HepG2 (cell line): Measurements from ENCODE around the gene TMEM253. TPM values are rescaled to one million over a fixed set of nuclear protein-coding genes. Genes with fewer than 3 reads are reported as not detected.

Experiments
- ADNP ChIP-seq: sonication (generic); formaldehyde crosslinking; IDR thresholded peaks from 2 replicates; pipeline ENCODE4 v1.4.0; 2020; ENCODE audit warnings: missing genetic modification reagents
- ARID2 ChIP-seq: sonication (generic); formaldehyde crosslinking; IDR thresholded peaks from 2 replicates; pipeline ENCODE4 v1.8.1; 2022; ENCODE audit warnings: mild to moderate bottlenecking, missing genetic modification reagents, borderline replicate concordance
- CEBPG ChIP-seq: IDR thresholded peaks from 2 replicates; pipeline ENCODE4 v1.6.1; 2016
- ELF4 ChIP-seq: sonication (generic); formaldehyde crosslinking; IDR thresholded peaks from 2 replicates; pipeline ENCODE4 v1.5.0; 2020; ENCODE audit warnings: missing genetic modification reagents, mild to moderate bottlenecking, moderate library complexity, borderline replicate concordance
- IKZF1 ChIP-seq: fragments of 450-650 bp; IDR thresholded peaks from 2 replicates; pipeline ENCODE4 v1.7.1; 2016
- MATR3 ChIP-seq: sonication (generic); formaldehyde crosslinking; IDR thresholded peaks from 2 replicates; pipeline ENCODE4 v1.4.0; 2020; ENCODE audit warnings: missing genetic modification reagents
- MEIS1 ChIP-seq: sonication (generic); formaldehyde crosslinking; IDR thresholded peaks from 2 replicates; pipeline ENCODE4 v1.9.0; 2021; ENCODE audit warnings: mild to moderate bottlenecking, missing genetic modification reagents, moderate library complexity, borderline replicate concordance
- NBN ChIP-seq: fragments of 450-650 bp; conservative IDR thresholded peaks from 2 replicates; pipeline ENCODE4 v1.6.1; 2017
- RAD21 ChIP-seq: fragments of 450-650 bp; formaldehyde crosslinking; IDR thresholded peaks from 2 replicates; pipeline ENCODE4 v1.5.0; 2020; ENCODE audit warnings: mild to moderate bottlenecking
- SIX4 ChIP-seq: sonication (generic); formaldehyde crosslinking; IDR thresholded peaks from 2 replicates; pipeline ENCODE4 v1.4.0; 2020; ENCODE audit warnings: missing genetic modification reagents
- TCF12 ChIP-seq, 2 experiments: fragments of 450-650 bp in 1 of 2; sonication (generic) in 1 of 2; formaldehyde crosslinking in 1 of 2; IDR thresholded peaks; 2 replicates each; pipeline versions ENCODE4 v1.6.1 to v1.8.0; 2017 to 2022; ENCODE audit warnings: antibody characterized with exemption in 1 of 2, mild to moderate bottlenecking in 1 of 2, missing genetic modification reagents in 1 of 2, moderate library complexity in 1 of 2
- TOE1 ChIP-seq: sonication (generic); formaldehyde crosslinking; IDR thresholded peaks from 2 replicates; pipeline ENCODE4 v1.4.0; 2020; ENCODE audit warnings: mild to moderate bottlenecking, missing genetic modification reagents
- ZFP36L2 ChIP-seq: sonication (generic); formaldehyde crosslinking; IDR thresholded peaks from 2 replicates; pipeline ENCODE4 v1.4.0; 2020; ENCODE audit warnings: missing genetic modification reagents
- ZFP62 ChIP-seq: sonication (generic); formaldehyde crosslinking; IDR thresholded peaks from 2 replicates; pipeline ENCODE4 v1.4.0; 2020; ENCODE audit warnings: missing genetic modification reagents
- ZNF30 ChIP-seq: sonication (generic); formaldehyde crosslinking; IDR thresholded peaks from 2 replicates; pipeline ENCODE4 v1.5.0; 2020; ENCODE audit warnings: mild to moderate bottlenecking, missing genetic modification reagents
- ZNF367 ChIP-seq: sonication (generic); formaldehyde crosslinking; IDR thresholded peaks from 2 replicates; pipeline ENCODE4 v1.4.0; 2020; ENCODE audit warnings: missing genetic modification reagents, borderline replicate concordance
- ZNF605 ChIP-seq: sonication (generic); formaldehyde crosslinking; IDR thresholded peaks from 2 replicates; pipeline ENCODE4 v1.8.0; 2022; ENCODE audit warnings: mild to moderate bottlenecking, missing genetic modification reagents
- ZNF615 ChIP-seq: sonication (generic); formaldehyde crosslinking; IDR thresholded peaks from 2 replicates; pipeline ENCODE4 v1.5.0; 2020; ENCODE audit warnings: mild to moderate bottlenecking, missing genetic modification reagents, borderline replicate concordance
- ZNF737 ChIP-seq: sonication (generic); formaldehyde crosslinking; IDR thresholded peaks from 2 replicates; pipeline ENCODE4 v1.5.0; 2020; ENCODE audit warnings: missing genetic modification reagents, mild to moderate bottlenecking, borderline replicate concordance
- ZNF746 ChIP-seq: sonication (generic); formaldehyde crosslinking; IDR thresholded peaks from 2 replicates; pipeline ENCODE4 v1.8.0; 2022; ENCODE audit warnings: mild to moderate bottlenecking, missing genetic modification reagents
- polyA plus RNA-seq, 8 experiments: library from polyadenylated mRNA; depleted of rRNA in 3 of 8; stranded (reverse) in 7 of 8; unstranded in 1 of 8; fragments of >200 nt; fragmentation: Illumina TruSeq in 4 of 8; extraction: Trizol in 4 of 8; gene quantifications; 2 replicates each; pipeline versions ENCODE4 v1.2.1 to v1.2.3, GENCODE V29; 2011 to 2016; ENCODE audit warnings: low read depth in 4 of 8, missing spikeins in 1 of 8, mixed read lengths in 1 of 8; ENCODE audit not compliant: insufficient read depth in 1 of 8
- total RNA-seq, 5 experiments: library from RNA; depleted of rRNA; stranded (reverse); fragments of >200 nt; fragmentation: Illumina TruSeq; extraction: Trizol; gene quantifications; 2 replicates each; pipeline ENCODE4 v1.2.3, GENCODE V29; 2016; ENCODE audit warnings: low read depth in 1 of 5
- TF ChIP-seq, protein P1 (sequence below): sonication (generic); formaldehyde crosslinking; IDR thresholded peaks from 2 replicates; pipeline ENCODE4 v1.4.0; 2020; ENCODE audit warnings: missing genetic modification reagents, mild to moderate bottlenecking, borderline replicate concordance
- TF ChIP-seq, protein P2 (sequence below): sonication (generic); formaldehyde crosslinking; IDR thresholded peaks from 2 replicates; pipeline ENCODE4 v1.5.1; 2020; ENCODE audit warnings: mild to moderate bottlenecking, moderate library complexity, missing genetic modification reagents
- TF ChIP-seq, protein P3 (sequence below): sonication (generic); formaldehyde crosslinking; IDR thresholded peaks from 2 replicates; pipeline ENCODE4 v1.5.0; 2020; ENCODE audit warnings: mild to moderate bottlenecking, missing genetic modification reagents
- TF ChIP-seq, protein P4 (sequence below): fragments of 450-650 bp; IDR thresholded peaks from 2 replicates; pipeline ENCODE4 v1.6.1; 2017

Gene TMEM253
- total and polyA plus RNA-seq, 2 of the 13 experiments (the other 11 are each of a cell fraction or from before 2014, with no cell fraction given), result 0.29 to 0.45 TPM

DNA sequence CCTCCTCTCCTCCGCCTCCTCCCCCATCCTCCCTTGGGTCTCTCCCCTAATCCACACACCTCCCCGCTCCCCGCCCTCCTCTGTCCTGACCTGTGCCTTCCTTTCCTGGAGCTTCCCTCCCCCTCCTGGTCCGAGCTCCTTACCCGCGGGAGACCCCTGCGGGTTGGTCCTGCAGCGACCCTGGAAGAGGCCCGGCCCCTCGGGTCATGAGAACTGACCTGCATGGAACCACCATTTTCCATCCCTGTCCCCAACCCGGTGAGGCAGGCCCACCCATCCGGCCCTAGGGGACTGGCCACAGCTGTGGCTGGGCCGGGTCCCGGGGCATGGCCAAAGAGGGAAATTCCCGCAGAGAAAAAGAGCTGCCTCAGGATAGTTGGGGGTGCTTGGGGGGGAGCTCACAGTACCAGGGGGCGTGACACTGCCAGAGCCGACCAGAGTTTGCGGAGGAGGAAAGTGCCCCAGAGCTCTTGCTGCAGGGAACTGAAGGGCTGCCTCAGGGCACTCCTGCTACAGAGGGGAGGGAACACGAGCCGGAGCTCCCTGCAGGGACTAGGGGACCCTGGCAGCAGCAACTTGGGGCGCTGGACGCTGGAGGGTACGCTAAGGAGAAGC lies 30.1 kb upstream of the TMEM253 start (continued):
- TF ChIP-seq, protein P1, sequence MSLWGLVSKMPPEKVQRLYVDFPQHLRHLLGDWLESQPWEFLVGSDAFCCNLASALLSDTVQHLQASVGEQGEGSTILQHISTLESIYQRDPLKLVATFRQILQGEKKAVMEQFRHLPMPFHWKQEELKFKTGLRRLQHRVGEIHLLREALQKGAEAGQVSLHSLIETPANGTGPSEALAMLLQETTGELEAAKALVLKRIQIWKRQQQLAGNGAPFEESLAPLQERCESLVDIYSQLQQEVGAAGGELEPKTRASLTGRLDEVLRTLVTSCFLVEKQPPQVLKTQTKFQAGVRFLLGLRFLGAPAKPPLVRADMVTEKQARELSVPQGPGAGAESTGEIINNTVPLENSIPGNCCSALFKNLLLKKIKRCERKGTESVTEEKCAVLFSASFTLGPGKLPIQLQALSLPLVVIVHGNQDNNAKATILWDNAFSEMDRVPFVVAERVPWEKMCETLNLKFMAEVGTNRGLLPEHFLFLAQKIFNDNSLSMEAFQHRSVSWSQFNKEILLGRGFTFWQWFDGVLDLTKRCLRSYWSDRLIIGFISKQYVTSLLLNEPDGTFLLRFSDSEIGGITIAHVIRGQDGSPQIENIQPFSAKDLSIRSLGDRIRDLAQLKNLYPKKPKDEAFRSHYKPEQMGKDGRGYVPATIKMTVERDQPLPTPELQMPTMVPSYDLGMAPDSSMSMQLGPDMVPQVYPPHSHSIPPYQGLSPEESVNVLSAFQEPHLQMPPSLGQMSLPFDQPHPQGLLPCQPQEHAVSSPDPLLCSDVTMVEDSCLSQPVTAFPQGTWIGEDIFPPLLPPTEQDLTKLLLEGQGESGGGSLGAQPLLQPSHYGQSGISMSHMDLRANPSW (CRISPR knock-in tag), result no peak
- TF ChIP-seq ADNP, result no peak
- TF ChIP-seq, protein P2, sequence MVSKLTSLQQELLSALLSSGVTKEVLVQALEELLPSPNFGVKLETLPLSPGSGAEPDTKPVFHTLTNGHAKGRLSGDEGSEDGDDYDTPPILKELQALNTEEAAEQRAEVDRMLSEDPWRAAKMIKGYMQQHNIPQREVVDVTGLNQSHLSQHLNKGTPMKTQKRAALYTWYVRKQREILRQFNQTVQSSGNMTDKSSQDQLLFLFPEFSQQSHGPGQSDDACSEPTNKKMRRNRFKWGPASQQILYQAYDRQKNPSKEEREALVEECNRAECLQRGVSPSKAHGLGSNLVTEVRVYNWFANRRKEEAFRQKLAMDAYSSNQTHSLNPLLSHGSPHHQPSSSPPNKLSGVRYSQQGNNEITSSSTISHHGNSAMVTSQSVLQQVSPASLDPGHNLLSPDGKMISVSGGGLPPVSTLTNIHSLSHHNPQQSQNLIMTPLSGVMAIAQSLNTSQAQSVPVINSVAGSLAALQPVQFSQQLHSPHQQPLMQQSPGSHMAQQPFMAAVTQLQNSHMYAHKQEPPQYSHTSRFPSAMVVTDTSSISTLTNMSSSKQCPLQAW, result peak; percentile 61; the same call in 1 of the 2 replicates
- no peak for TF ChIP-seq ZFP36L2 (CRISPR knock-in tag)
- no peak for TF ChIP-seq CEBPG
- TF ChIP-seq ARID2 (CRISPR knock-in tag), result no peak
- TF ChIP-seq SIX4, result no peak
- no peak for TF ChIP-seq ZNF615 (CRISPR knock-in tag)
- peak; percentile 8; the same call in 1 of the 2 replicates for TF ChIP-seq ZNF605 (CRISPR knock-in tag)
- no peak for TF ChIP-seq ZFP62 (CRISPR knock-in tag)
- no peak for TF ChIP-seq NBN
- TF ChIP-seq, protein P3, sequence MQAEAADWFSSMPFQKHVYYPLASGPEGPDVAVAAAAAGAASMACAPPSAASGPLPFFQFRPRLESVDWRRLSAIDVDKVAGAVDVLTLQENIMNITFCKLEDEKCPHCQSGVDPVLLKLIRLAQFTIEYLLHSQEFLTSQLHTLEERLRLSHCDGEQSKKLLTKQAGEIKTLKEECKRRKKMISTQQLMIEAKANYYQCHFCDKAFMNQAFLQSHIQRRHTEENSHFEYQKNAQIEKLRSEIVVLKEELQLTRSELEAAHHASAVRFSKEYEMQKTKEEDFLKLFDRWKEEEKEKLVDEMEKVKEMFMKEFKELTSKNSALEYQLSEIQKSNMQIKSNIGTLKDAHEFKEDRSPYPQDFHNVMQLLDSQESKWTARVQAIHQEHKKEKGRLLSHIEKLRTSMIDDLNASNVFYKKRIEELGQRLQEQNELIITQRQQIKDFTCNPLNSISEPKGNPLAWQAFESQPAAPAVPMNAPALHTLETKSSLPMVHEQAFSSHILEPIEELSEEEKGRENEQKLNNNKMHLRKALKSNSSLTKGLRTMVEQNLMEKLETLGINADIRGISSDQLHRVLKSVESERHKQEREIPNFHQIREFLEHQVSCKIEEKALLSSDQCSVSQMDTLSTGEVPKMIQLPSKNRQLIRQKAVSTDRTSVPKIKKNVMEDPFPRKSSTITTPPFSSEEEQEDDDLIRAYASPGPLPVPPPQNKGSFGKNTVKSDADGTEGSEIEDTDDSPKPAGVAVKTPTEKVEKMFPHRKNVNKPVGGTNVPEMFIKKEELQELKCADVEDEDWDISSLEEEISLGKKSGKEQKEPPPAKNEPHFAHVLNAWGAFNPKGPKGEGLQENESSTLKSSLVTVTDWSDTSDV, result 0 out of 2 replicates have a peak, but pooled peaks have one; percentile 37
- TF ChIP-seq MEIS1, result no peak
- no peak for TF ChIP-seq ZNF367
- no peak for TF ChIP-seq ZNF737 (CRISPR knock-in tag)
- peak; percentile 58; the same call in 1 of the 2 replicates for TF ChIP-seq ZNF746 (CRISPR knock-in tag)
- no peak for TF ChIP-seq ZNF30 (CRISPR knock-in tag)
- no peak for TF ChIP-seq IKZF1
- no peak; the same call in 1 of the 2 replicates for TF ChIP-seq RAD21
- no peak for TF ChIP-seq MATR3 (CRISPR knock-in tag)
- TF ChIP-seq, protein P4, sequence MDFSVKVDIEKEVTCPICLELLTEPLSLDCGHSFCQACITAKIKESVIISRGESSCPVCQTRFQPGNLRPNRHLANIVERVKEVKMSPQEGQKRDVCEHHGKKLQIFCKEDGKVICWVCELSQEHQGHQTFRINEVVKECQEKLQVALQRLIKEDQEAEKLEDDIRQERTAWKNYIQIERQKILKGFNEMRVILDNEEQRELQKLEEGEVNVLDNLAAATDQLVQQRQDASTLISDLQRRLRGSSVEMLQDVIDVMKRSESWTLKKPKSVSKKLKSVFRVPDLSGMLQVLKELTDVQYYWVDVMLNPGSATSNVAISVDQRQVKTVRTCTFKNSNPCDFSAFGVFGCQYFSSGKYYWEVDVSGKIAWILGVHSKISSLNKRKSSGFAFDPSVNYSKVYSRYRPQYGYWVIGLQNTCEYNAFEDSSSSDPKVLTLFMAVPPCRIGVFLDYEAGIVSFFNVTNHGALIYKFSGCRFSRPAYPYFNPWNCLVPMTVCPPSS, result no peak
- no peak for TF ChIP-seq TCF12 (IDR thresholded peaks at IDR 0.05)
- no peak for TF ChIP-seq TCF12 (CRISPR knock-in tag; IDR thresholded peaks at IDR 0.05)
- no peak for TF ChIP-seq TOE1
- no peak for TF ChIP-seq ELF4
